ENCODE results near the gene MEIKIN. TPM values are rescaled to one million over a fixed set of nuclear protein-coding genes. Genes with fewer than 3 reads are reported as not detected.

Gene MEIKIN
- total and polyA plus RNA-seq, 4 donors = 0.42 to 0.51 TPM; not detected in 2

GRCh38 chr5:131796793-131797693 lies 148.4 kb downstream of the MEIKIN start, which contains the start of gene FNIP1 (continued):
- TF ChIP-seq FOXA1 (IDR thresholded peaks at IDR 0.05) = peak; percentile 55
- TF ChIP-seq GABPA (IDR thresholded peaks at IDR 0.05 in 1 of 2, conservative IDR thresholded peaks at IDR 0.05 in 1 of 2) = no peak
- peak; percentile 78 for TF ChIP-seq TAF1 (conservative IDR thresholded peaks at IDR 0.05)
- TF ChIP-seq HNF4G (IDR thresholded peaks at IDR 0.05) = peak; percentile 52
- TF ChIP-seq SP1 (IDR thresholded peaks at IDR 0.05) = peak; percentile 69
- peak; percentile 27 to 54 for TF ChIP-seq RXRA (IDR thresholded peaks at IDR 0.05)
- no peak for TF ChIP-seq RAD21 (IDR thresholded peaks at IDR 0.05)
- no peak for TF ChIP-seq FOXA2 (IDR thresholded peaks at IDR 0.05)
- TF ChIP-seq, protein P1, sequence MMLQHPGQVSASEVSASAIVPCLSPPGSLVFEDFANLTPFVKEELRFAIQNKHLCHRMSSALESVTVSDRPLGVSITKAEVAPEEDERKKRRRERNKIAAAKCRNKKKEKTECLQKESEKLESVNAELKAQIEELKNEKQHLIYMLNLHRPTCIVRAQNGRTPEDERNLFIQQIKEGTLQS (IDR thresholded peaks at IDR 0.05) = no peak
- no peak for TF ChIP-seq NR2F2 (IDR thresholded peaks at IDR 0.05)
- TF ChIP-seq HNF4A (conservative IDR thresholded peaks at IDR 0.05) = peak; percentile 37 to 77

GRCh38 chr5:131795879-131796792 lies 149.3 kb downstream of the MEIKIN start:
- peak overlapping the region; percentile 76 to 95 (median 88) for H3K4me3 ChIP-seq (ENCODE audit: low read depth in 1 of 3, low read length in 3 of 3)
- TF ChIP-seq TAF1 (conservative IDR thresholded peaks at IDR 0.05) = peak; percentile 24
- TF ChIP-seq, protein P2, sequence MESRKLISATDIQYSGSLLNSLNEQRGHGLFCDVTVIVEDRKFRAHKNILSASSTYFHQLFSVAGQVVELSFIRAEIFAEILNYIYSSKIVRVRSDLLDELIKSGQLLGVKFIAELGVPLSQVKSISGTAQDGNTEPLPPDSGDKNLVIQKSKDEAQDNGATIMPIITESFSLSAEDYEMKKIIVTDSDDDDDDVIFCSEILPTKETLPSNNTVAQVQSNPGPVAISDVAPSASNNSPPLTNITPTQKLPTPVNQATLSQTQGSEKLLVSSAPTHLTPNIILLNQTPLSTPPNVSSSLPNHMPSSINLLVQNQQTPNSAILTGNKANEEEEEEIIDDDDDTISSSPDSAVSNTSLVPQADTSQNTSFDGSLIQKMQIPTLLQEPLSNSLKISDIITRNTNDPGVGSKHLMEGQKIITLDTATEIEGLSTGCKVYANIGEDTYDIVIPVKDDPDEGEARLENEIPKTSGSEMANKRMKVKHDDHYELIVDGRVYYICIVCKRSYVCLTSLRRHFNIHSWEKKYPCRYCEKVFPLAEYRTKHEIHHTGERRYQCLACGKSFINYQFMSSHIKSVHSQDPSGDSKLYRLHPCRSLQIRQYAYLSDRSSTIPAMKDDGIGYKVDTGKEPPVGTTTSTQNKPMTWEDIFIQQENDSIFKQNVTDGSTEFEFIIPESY (IDR thresholded peaks at IDR 0.05) = no peak
- peak; percentile 11 to 24 for TF ChIP-seq RXRA (IDR thresholded peaks at IDR 0.05)
- no peak for TF ChIP-seq EGR1 (IDR thresholded peaks at IDR 0.05; ENCODE audit: low read depth in 2 of 2)
- peak; percentile 17 for TF ChIP-seq REST (IDR thresholded peaks at IDR 0.05)
- peak; percentile 38 to 64 for TF ChIP-seq RAD21 (IDR thresholded peaks at IDR 0.05)
- TF ChIP-seq HNF4A (conservative IDR thresholded peaks at IDR 0.05) = peak; percentile 45 to 46
- peaks cover 4 to 23% (median 12%) of the 10 kb centered on the region in 4 donors for H3K4me1 ChIP-seq (ENCODE audit: control insufficient read depth in 4 of 4, insufficient read depth in 4 of 4, low read length in 3 of 4)
- peak; percentile 75 for DNase-seq (ENCODE audit: low spot score)
- peak overlapping the region; percentile 57 to 89 for H3K9ac ChIP-seq (ENCODE audit: low read depth in 1 of 2, low read length in 2 of 2)
- H3K9me3 ChIP-seq (ENCODE audit: control insufficient read depth in 4 of 4, low read length in 3 of 4) = no peaks in the 10 kb centered on the region
- H3K27me3 ChIP-seq (ENCODE audit: control insufficient read depth in 4 of 4, insufficient read depth in 4 of 4, low read length in 3 of 4) = no peaks in the 10 kb centered on the region
- under 1% methylated on average over 56 of the region's 56 CpGs for WGBS
- no peaks in the 10 kb centered on the region for H3K36me3 ChIP-seq (ENCODE audit: control insufficient read depth in 4 of 4, insufficient read depth in 3 of 4, low read depth in 1 of 4, low read length in 3 of 4)
- peak overlapping the region; percentile 97 to 99 for H3K27ac ChIP-seq (ENCODE audit: low read depth in 1 of 2, low read length in 2 of 2)
